RWPE1 (cell line): ENCODE measurements around the gene RAB4A.

ENCODE experiments used
- CTCF ChIA-PET: fragments of 350-600 bp; sonication (Branson Sonifier 250); formaldehyde crosslinking; extraction: SDS; loops from one replicate; lab custom pipeline; 2021; lab: Yijun Ruan, JAX
- POLR2A ChIA-PET: fragments of 400-600 bp; formaldehyde crosslinking; extraction: SDS; loops from one replicate; lab custom pipeline; 2020; ENCODE audit warnings: antibody characterized with exemption; ENCODE audit not compliant: low non-redundant PET; lab: Yijun Ruan, JAX
- DNase-seq: peaks from one replicate; pipeline ENCODE4 v3.0.0; 2012; ENCODE audit warnings: low spot score
- H3K27ac ChIP-seq: fragments of 450-650 bp; 2 replicates; pipeline ENCODE4 v1.5.1; 2017
- CTCF ChIP-seq: fragments of 450-650 bp; conservative IDR thresholded peaks from 2 replicates; pipeline ENCODE4 v1.5.1; 2017; ENCODE audit warnings: low read depth, mild to moderate bottlenecking

Gene RAB4A

DNA sequence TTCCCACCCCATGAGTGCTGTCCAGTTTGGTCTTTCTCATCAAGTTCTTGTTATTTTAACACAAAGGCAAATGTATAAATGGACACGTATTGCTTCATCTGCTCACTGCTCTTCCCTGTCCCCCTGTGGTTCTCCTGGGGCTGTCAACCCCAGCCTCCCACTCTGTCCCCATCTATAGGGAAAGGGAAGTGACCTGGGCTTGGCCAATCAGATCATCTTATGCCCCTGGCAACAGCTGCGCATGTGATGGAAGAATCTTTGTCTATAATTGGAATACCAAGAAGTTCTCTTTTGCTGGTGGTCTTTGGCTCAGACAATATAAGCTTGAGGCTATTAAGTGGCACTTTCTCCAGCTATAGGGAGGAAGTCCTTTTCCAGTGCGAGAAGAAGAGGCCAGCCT is 76.6 kb downstream of the RAB4A start:
- ChIA-PET CTCF (interaction anchor here (0.5 kb wide), 1 partner anchor 135 kb away, joined by 3 read pairs; no protein-coding TSS in a partner anchor), POLR2A (no interaction called here)
- DNase-seq, result no peak
- H3K27ac ChIP-seq, result no peak overlapping the region
- TF ChIP-seq CTCF, result no peak

- TF ChIP-seq CTCF, result no peak
- H3K27ac ChIP-seq, result no peak overlapping the region
- ChIA-PET CTCF (interaction anchor here (0.6 to 0.7 kb wide), 2 partner anchors 15 to 222 kb away, joined by 3 to 7 read pairs; no protein-coding TSS in a partner anchor), POLR2A (no interaction called here)
- no peak for DNase-seq
These were observed 78.8 kb downstream of the RAB4A start for GRCh38 chr1:229349463-229350385.

- CTCF ChIA-PET, result no interaction called here
- H3K27ac ChIP-seq, result no peak overlapping the region
- no peak for TF ChIP-seq CTCF
- POLR2A ChIA-PET, result no interaction called here
- no peak for DNase-seq
These were observed 82.1 kb downstream of the RAB4A start for GRCh38 chr1:229352975-229353374.

- DNase-seq, result no peak
- no peak for TF ChIP-seq CTCF
- POLR2A ChIA-PET, result no interaction called here
- no peak overlapping the region for H3K27ac ChIP-seq
- CTCF ChIA-PET, result interaction anchor here (0.6 kb wide), 1 partner anchor 10 kb away, joined by 3 read pairs; no protein-coding TSS in a partner anchor
These were observed 83.3 kb downstream of the RAB4A start for GRCh38 chr1:229354226-229354625.
